22Rv1 (cell line): ENCODE results near the gene GCNT2.

Experiments used
- H3K27ac ChIP-seq: fragments of 450-650 bp; 2 replicates; pipeline ENCODE4 v1.5.1; 2017
- ZFX ChIP-seq: fragments of 450-650 bp; IDR thresholded peaks from 2 replicates; pipeline ENCODE4 v1.6.1; 2017; ENCODE audit warnings: antibody characterized with exemption, borderline replicate concordance
- TF ChIP-seq, protein P1 (sequence below): fragments of 450-650 bp; IDR thresholded peaks from 2 replicates; pipeline ENCODE4 v1.5.1; 2017; ENCODE audit warnings: mild to moderate bottlenecking

The GCNT2 gene

DNA sequence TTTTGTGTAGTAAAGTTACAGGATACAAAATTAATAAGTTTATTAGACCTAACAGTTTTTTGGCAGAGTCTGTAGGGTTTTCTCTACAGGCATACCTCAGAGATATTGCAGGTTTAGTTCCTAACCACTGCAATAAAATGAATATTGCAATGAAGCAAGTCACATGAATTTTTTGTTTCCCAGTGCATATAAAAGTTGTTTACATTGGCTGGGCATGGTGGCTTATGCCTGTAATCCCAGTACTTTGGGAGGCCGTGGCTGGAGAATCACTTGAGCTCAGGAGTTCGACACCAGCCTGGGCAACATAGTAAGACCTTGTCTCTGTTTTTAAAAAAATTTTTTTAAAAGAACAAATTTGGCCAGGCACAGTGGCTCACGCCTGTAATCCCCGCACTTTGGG, 157.3 kb downstream of the GCNT2 start:
- H3K27ac ChIP-seq = no peak overlapping the region
- TF ChIP-seq, protein P1, sequence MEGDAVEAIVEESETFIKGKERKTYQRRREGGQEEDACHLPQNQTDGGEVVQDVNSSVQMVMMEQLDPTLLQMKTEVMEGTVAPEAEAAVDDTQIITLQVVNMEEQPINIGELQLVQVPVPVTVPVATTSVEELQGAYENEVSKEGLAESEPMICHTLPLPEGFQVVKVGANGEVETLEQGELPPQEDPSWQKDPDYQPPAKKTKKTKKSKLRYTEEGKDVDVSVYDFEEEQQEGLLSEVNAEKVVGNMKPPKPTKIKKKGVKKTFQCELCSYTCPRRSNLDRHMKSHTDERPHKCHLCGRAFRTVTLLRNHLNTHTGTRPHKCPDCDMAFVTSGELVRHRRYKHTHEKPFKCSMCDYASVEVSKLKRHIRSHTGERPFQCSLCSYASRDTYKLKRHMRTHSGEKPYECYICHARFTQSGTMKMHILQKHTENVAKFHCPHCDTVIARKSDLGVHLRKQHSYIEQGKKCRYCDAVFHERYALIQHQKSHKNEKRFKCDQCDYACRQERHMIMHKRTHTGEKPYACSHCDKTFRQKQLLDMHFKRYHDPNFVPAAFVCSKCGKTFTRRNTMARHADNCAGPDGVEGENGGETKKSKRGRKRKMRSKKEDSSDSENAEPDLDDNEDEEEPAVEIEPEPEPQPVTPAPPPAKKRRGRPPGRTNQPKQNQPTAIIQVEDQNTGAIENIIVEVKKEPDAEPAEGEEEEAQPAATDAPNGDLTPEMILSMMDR = no peak
- no peak for TF ChIP-seq ZFX
